ENCODE results near the gene NLRC5. TPM values are rescaled to one million over a fixed set of nuclear protein-coding genes. Genes with fewer than 3 reads are reported as not detected.
A peak's percentile ranks its signal among the peaks of the same experiment; 100 is the strongest.

The NLRC5 gene
- total RNA-seq, 1 donor from 2014 or later = not detected

DNA sequence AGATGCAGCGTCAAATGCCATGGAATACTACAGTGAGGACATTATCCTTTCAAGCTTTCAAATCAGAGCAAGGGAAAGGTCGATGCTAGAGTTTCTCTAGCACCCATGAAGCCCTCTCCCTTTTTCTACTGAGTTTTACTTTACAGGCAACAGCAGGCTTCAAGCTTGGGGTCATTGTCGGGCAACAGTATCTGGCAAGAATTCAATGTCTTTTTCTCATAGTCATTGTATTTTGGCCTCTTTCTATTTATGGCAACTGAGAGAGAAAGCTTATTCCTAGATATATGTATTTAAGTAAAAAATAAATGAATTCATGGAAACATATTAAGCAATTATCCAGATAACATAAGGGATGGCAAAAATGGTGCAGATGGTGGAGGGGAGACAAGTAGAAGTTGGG is 28.0 kb upstream of the NLRC5 start:
- Histone ChIP-seq H3K4me2 (no peak overlapping the region), H3K27ac (no peak overlapping the region)

DNA sequence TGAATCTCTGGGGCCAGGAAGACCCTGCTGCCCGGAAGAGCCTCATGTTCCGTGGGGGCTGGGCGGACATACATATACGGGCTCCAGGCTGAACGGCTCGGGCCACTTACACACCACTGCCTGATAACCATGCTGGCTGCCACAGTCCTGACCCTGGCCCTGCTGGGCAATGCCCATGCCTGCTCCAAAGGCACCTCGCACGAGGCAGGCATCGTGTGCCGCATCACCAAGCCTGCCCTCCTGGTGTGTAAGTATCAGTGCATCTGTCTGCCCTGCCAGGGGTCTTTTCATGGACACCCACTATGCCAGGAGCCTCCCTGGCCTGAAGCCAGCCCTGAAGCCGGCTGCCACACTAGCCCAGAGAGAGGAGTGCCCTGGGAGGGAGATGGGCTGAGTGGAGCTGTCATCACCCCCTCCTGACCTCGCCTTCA is 27.5 kb upstream of the NLRC5 start, which contains the start of gene CETP:
Gene CETP (plus strand): TSS at position 100 of the 431 bp plus-strand sequence. CDS start 30 bp downstream, at position 130.
- Histone ChIP-seq H3K79me2 (ENCODE audit: low read depth) (no peaks in the 10 kb centered on the region), H3K4me3 (no peak within 1 kb of the TSS), H2AFZ (replicated peaks) (no peak within 1 kb of the TSS), H4K20me1 (ENCODE audit: low read depth) (no peaks in the 10 kb centered on the region), H3K9me3 (ENCODE audit: low read depth) (no peaks in the 10 kb centered on the region), H3K27ac (no peak within 1 kb of the TSS), H3F3A (ENCODE audit: low read depth) (no peaks in the 10 kb centered on the region), H3K36me3 (no peaks in the 10 kb centered on the region), H3K9ac (no peak within 1 kb of the TSS), H3K4me2 (no peak within 1 kb of the TSS), H3K4me1 (no peaks in the 10 kb centered on the region), H3K27me3 (no peaks in the 10 kb centered on the region)
- DNase-seq (ENCODE audit: low spot score) = no peak
- Mint-ChIP-seq H3K4me1 (peaks cover 12% of the 10 kb centered on the region), H3K4me3 (no peak within 1 kb of the TSS), H3K27me3 (ENCODE audit: insufficient read depth, low read depth) (peaks cover 5% of the 10 kb centered on the region), H3K36me3 (no peaks in the 10 kb centered on the region), H3K27ac (no peak within 1 kb of the TSS), H3K9me3 (no peaks in the 10 kb centered on the region)
- no peak for TF ChIP-seq EZH2 (IDR thresholded peaks at IDR 0.05)
- TF ChIP-seq, protein P1, sequence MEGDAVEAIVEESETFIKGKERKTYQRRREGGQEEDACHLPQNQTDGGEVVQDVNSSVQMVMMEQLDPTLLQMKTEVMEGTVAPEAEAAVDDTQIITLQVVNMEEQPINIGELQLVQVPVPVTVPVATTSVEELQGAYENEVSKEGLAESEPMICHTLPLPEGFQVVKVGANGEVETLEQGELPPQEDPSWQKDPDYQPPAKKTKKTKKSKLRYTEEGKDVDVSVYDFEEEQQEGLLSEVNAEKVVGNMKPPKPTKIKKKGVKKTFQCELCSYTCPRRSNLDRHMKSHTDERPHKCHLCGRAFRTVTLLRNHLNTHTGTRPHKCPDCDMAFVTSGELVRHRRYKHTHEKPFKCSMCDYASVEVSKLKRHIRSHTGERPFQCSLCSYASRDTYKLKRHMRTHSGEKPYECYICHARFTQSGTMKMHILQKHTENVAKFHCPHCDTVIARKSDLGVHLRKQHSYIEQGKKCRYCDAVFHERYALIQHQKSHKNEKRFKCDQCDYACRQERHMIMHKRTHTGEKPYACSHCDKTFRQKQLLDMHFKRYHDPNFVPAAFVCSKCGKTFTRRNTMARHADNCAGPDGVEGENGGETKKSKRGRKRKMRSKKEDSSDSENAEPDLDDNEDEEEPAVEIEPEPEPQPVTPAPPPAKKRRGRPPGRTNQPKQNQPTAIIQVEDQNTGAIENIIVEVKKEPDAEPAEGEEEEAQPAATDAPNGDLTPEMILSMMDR (IDR thresholded peaks at IDR 0.05) = no peak
- TF ChIP-seq EZH2phosphoT487 (IDR thresholded peaks at IDR 0.05) = no peak

More for the DNA sequence above, 28.0 kb upstream of the NLRC5 start:
- H3F3A ChIP-seq (ENCODE audit: low read depth) = no peaks in the 10 kb centered on the region
- no peaks in the 10 kb centered on the region for H3K79me2 ChIP-seq (ENCODE audit: low read depth)
- peaks cover 5% of the 10 kb centered on the region for H3K27me3 Mint-ChIP-seq (ENCODE audit: insufficient read depth, low read depth)
- H3K27me3 ChIP-seq = no peaks in the 10 kb centered on the region
- no peak overlapping the region for H3K27ac Mint-ChIP-seq
- H3K9ac ChIP-seq = no peak overlapping the region
- no peaks in the 10 kb centered on the region for H4K20me1 ChIP-seq (ENCODE audit: low read depth)
- H3K4me1 Mint-ChIP-seq = peaks cover 12% of the 10 kb centered on the region
- DNase-seq (ENCODE audit: low spot score) = no peak
- TF ChIP-seq EZH2phosphoT487 (IDR thresholded peaks at IDR 0.05) (no peak), EZH2 (IDR thresholded peaks at IDR 0.05) (no peak)
- TF ChIP-seq, protein P1 (IDR thresholded peaks at IDR 0.05) = no peak
- no peaks in the 10 kb centered on the region for H3K9me3 ChIP-seq (ENCODE audit: low read depth)
- H3K4me3 Mint-ChIP-seq = no peak overlapping the region
- no peak overlapping the region for H2AFZ ChIP-seq (replicated peaks)
- H3K36me3 ChIP-seq = no peaks in the 10 kb centered on the region
- no peaks in the 10 kb centered on the region for H3K4me1 ChIP-seq
- H3K9me3 Mint-ChIP-seq = no peaks in the 10 kb centered on the region
- no peaks in the 10 kb centered on the region for H3K36me3 Mint-ChIP-seq
- H3K4me3 ChIP-seq = no peak overlapping the region

DNA sequence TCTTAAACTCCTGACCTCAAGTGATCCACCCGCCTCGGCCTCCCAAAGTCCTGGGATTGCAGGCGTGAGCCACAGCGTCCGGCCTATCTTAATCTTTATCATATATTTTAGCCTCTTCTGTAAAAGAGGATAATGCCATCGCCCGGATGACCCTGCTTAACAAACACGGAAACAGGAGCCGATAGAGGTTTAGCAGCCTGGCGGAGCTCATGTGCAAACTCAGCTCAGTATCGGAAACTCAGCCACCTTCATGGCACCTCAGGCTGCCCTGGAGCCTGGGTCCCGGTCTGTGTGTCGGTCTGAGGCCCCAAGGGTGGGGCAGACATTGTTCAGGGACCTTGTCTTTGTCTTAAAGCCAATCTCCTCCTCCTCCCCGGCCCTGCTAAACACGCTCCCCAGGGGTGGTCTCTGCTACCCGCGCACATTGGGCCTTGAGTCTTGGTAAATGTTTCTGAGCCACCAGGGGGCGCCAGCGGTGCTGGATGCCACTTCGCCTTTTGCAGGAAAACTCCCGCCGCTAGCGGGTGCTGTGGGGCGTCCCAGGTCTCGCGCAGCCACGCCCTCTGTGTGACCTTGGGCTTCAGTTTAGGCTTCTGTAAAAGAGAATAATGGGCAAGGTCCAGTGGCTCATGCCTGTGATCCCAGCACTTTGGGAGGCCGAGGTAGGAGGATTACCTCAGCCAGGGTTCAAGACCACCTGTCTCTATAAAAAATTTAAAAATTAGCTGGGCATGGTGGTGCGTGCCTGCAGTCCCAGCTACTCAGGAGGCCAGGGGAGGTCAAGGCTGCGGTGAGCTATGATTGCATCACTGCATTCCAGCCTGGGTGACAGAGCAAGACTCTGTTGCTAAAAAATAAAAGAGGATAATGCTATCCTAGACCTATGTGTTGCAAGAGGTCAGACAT is 24.9 kb upstream of the NLRC5 start:
- no peaks in the 10 kb centered on the region for H3K9me3 ChIP-seq (ENCODE audit: low read depth)
- H3K4me3 Mint-ChIP-seq = no peak overlapping the region
- H4K20me1 ChIP-seq (ENCODE audit: low read depth) = no peaks in the 10 kb centered on the region
- H2AFZ ChIP-seq (replicated peaks) = peak overlapping the region; percentile 96
- H3K27ac Mint-ChIP-seq = no peak overlapping the region
- peaks cover 12% of the 10 kb centered on the region for H3K4me1 Mint-ChIP-seq
- no peaks in the 10 kb centered on the region for H3K4me1 ChIP-seq
- no peak overlapping the region for H3K4me3 ChIP-seq
- peaks cover 6% of the 10 kb centered on the region for H3K27me3 Mint-ChIP-seq (ENCODE audit: insufficient read depth, low read depth)
- H3F3A ChIP-seq (ENCODE audit: low read depth) = no peaks in the 10 kb centered on the region
- no peaks in the 10 kb centered on the region for H3K36me3 ChIP-seq
- H3K27me3 ChIP-seq = no peaks in the 10 kb centered on the region
- DNase-seq (ENCODE audit: low spot score) = peak; percentile 96
- H3K36me3 Mint-ChIP-seq = no peaks in the 10 kb centered on the region
- no peak overlapping the region for H3K27ac ChIP-seq
- no peak overlapping the region for H3K9ac ChIP-seq
- TF ChIP-seq, protein P1 (IDR thresholded peaks at IDR 0.05) = peak; percentile 98
- TF ChIP-seq EZH2 (IDR thresholded peaks at IDR 0.05) (no peak), EZH2phosphoT487 (IDR thresholded peaks at IDR 0.05) (no peak)
- H3K9me3 Mint-ChIP-seq = no peaks in the 10 kb centered on the region
- H3K79me2 ChIP-seq (ENCODE audit: low read depth) = no peaks in the 10 kb centered on the region
- peak overlapping the region; percentile 39 for H3K4me2 ChIP-seq

All from neural progenitor cell (in vitro differentiated cells).